ENCODE data around the gene CDH22.

The CDH22 gene

GRCh38 chr20:46296526-46297250 lies 11.6 kb downstream of the CDH22 start:
- no peak for DNase-seq

GRCh38 chr20:46293084-46293483 lies 15.2 kb downstream of the CDH22 start:
- no peak for DNase-seq

DNA sequence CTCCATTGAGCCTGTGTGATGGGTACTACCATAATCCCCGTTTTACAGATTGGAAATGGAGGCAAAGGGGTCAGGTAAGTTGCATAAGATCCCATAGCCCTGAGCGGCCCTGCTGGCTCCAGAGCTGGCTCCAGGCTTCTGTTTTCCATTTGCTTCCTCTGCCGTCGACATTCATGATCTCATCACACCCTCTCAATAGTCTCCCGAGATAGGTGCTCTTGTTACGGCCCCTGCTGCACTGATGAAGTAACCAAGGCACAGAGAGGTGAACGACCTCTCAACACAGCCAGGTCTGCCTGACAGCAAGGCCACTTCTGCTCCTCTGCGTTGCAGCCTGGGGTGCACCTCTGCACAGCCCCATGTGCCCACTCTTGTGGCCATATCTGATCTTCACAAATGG lies 16.9 kb downstream of the CDH22 start:
- DNase-seq: no peak

DNA sequence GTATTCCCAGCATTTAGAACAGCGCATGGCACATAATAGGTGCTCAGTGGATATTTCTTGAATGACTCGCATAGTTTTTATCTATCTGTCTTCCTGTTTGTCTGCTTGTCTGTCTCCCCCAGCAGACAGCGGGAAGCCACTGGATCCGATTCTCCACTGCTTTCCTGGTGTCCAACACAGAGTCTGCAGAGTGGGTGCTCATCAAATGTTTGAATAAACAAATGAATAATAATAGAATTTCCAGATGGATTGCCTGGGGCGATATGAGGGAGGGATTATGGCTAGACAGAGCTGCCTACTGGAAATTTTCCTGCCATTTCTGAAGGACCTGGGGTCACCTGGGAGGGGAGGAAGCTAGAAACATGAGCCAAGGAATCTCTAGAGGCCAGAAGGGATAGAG lies 18.9 kb downstream of the CDH22 start:
- no peak for DNase-seq

- DNase-seq: no peak
These were observed 21.3 kb downstream of the CDH22 start for GRCh38 chr20:46286977-46287376.

- no peak for DNase-seq
These were observed 21.9 kb downstream of the CDH22 start for GRCh38 chr20:46286382-46286781.

DNA sequence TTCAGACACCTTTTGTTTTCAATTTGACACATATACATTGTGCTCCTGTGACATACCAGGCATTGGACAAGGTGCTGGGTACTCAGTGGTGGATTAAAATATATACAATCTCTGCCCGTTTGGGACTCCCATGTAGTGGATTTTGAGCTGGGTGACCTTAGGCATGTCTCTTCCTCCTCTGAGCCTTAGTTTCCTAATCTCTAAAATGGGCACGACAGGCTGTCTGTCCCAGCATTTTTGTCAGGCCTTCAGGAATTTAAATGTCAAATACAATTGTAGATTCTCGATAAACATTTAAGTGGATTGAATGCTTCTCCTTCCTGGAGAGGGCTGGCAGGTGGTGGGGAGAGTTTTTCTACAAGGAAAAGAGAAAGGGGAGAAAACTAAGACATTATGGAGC lies 22.6 kb downstream of the CDH22 start:
- DNase-seq: no peak

- DNase-seq: no peak
These were observed 23.2 kb downstream of the CDH22 start for GRCh38 chr20:46285072-46285471.

- DNase-seq: no peak
These were observed 24.3 kb downstream of the CDH22 start for GRCh38 chr20:46284040-46284427.

DNA sequence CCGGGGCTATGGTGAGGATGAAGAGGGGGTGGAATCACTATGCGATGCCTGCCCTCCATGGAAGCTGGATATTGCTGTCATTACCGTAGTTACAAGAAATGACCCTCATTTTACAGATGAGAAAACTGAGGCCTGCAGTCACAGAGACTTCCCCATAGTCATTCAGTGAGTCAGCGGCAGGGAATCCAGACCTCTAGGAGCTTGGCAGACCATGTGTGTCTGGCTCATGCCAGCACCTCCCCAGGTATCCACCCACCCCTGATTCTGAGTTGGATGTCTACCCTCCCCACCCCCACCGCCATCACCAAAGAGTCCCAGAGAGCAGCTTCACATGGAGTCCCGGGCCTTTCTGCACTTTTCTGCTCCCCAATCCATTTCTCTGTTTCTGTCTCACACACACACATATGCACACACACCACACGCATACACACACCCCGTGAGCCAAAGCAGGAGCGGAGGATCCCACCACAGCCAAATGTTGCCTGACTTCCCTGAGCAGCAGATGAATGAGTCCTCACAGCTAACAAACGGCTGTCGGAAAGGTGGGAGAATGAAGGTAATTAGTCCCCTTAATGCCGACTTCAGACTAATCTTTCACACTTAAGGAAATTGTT lies 24.8 kb downstream of the CDH22 start:
- DNase-seq: no peak

GRCh38 chr20:46282669-46283068 lies 25.6 kb downstream of the CDH22 start:
- no peak for DNase-seq

GRCh38 chr20:46279103-46279502 lies 29.2 kb downstream of the CDH22 start:
- DNase-seq: no peak

GRCh38 chr20:46277602-46278001 lies 30.7 kb downstream of the CDH22 start:
- no peak for DNase-seq

DNA sequence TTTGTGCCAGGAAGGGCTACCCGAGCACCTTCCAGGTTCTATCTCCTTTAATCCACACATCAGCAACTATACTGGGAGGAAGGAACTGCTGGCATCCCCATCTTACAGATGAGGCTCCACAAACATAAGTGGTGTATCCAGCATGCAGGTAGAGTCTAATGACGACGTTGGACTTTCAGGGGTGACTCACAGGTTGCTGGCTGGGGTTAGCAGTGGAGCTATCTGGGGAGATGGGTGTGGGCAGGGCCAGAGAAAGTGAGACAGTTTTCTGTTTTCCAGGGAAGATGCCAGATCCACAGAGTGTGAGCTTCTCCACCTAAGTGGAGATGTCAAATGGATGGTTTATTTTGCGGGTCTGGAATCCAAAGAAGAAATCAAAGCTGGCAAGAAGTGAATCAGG lies 31.8 kb downstream of the CDH22 start:
- no peak for DNase-seq

DNA sequence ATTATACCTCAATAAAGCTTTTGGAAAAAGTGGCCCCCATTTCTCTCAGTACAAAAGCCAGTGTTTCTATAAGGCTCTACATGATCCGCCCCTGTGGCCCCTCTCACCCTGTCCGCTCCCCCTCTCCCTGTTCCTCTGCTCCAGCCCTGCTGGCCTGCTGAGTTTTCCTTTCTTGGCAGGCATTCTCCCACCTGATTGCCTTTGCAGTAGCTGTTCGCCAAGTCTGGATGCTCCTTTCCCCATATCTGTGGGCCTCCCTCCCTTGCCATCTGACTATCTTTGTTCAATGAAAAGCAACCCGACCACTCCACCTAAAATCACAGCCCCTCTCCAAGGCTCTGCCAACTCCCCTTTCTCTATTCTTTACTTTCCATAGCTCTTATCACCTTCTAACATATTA lies 33.2 kb downstream of the CDH22 start:
- DNase-seq: no peak

DNA sequence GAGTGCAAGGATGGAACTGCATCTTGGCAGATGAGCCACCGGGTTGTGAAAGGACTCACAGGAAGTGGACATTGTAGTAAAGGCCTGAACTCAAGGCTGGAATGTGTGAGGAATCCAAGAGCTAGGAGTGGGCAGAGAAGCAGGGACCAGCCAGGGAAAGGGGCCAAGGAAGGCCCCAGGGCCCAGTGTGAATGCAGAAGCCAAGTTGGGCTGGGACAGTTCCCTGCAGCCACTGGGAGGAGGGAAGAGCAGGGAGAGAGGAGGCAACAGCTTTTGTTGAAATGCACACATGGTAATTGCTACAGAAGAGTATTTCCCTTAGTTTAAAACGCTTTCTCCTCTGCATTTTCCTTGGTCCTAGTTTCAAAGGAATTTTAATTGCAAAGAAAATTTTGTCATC lies 34.6 kb downstream of the CDH22 start:
- no peak for DNase-seq

- no peak for DNase-seq
These were observed 35.8 kb downstream of the CDH22 start for GRCh38 chr20:46272389-46273047.

- no peak for DNase-seq
These were observed 37.1 kb downstream of the CDH22 start for GRCh38 chr20:46270977-46271744.

GRCh38 chr20:46269372-46269771 lies 38.9 kb downstream of the CDH22 start:
- no peak for DNase-seq

- no peak for DNase-seq
These were observed 39.6 kb downstream of the CDH22 start for GRCh38 chr20:46268662-46269061.

GRCh38 chr20:46268131-46268614 lies 40.1 kb downstream of the CDH22 start:
- DNase-seq: no peak

DNA sequence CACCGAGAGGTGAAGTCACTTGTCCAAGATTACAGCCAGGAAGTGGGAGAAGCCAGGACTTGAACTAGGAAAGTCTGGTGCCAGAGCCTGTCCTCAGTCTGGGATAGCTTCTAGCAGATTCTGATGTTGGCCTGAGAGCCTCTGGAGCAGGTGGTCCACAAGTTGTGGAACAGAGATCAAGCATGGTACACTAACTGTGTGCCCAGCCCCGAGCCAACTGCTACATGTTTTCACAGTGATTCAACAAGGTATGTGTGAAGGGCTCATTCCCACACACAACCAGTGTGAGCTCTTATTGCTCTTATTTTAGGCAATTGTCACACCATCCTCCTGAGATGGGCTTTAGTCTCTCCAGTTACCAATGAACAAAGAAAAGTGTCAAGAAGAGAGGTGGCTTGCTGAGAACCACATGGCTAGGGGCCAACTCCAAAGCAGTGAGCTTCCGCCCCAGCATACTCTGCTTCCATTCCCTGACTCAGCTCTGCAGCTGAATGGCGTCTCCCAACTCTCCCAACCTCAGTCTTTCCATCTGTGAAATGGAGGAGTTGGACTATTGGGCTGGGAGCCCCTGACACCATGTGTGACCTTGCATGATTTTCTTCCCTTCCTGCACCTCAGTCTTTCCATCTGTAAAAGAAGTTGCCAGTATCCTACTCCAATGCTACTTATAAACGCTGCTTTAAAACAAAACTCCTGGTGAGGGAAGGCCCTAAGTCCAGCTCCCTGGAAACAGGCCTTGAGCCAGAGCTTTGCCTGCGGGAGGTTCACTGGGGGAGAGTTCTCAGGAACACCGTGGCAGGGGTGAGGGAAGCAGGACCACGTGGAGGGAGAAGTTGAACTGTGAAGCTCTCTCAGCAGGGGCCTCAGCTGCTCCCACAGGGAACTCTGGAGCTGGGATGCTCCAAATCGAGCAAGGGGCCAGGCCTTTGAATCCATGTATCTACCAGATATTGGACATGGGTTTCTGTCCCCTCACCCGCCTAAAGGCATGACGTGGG lies 40.9 kb downstream of the CDH22 start:
- no peak for DNase-seq

Data from stimulated activated naive CD4-positive, alpha-beta T cell (primary cell).